Measurements from ENCODE around the gene AMIGO1.

GRCh38 chr1:109530457-109531087 is 21.0 kb upstream of the AMIGO1 start:
- no peak for TF ChIP-seq CTCF (IDR thresholded peaks at IDR 0.05; ENCODE audit: low read depth, low read length)
- no peak for TF ChIP-seq EZH2phosphoT487 (IDR thresholded peaks at IDR 0.05; ENCODE audit: low read depth)
